Subcutaneous adipose tissue (tissue), 4 donors: ENCODE data around the gene MYO1B. TPM values are rescaled to one million over a fixed set of nuclear protein-coding genes. Genes with fewer than 3 reads are reported as not detected.

Experiments used
- total RNA-seq, 4 donors: library from RNA; depleted of rRNA; stranded (reverse); fragments of >200 nt; gene quantifications; one replicate each; pipeline ENCODE4 v1.1.0, GENCODE V29; 2016
- TF ChIP-seq, protein P1 (sequence below): fragments of 450-650 bp; IDR thresholded peaks from one replicate; pipeline ENCODE4 v1.5.1; 2016; ENCODE audit warnings: low read depth, mild to moderate bottlenecking, control low read depth, antibody characterized with exemption, moderate library complexity

MYO1B gene
- total RNA-seq, 4 donors from 2014 or later, result 34.3 to 102 (median 59.3) TPM

DNA sequence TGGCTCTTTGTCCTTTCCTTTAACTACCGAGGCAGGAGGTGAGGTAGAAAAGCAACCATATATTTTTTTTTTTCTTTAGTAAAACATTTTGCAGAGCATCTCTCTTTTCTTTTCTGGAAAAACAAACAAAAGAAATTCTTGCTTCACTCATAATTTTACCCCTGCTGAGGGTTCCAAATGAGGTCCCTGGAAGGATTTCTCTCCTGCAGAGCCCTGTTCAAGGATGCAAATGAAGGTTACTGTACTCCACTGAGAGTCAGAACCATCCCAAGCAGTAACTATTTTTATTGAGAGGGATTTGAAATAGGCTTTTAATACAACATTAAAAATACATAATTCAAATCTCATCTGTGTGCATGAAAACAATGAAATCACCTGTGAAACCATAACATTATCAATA is 19.5 kb upstream of the MYO1B start:
- TF ChIP-seq, protein P1, sequence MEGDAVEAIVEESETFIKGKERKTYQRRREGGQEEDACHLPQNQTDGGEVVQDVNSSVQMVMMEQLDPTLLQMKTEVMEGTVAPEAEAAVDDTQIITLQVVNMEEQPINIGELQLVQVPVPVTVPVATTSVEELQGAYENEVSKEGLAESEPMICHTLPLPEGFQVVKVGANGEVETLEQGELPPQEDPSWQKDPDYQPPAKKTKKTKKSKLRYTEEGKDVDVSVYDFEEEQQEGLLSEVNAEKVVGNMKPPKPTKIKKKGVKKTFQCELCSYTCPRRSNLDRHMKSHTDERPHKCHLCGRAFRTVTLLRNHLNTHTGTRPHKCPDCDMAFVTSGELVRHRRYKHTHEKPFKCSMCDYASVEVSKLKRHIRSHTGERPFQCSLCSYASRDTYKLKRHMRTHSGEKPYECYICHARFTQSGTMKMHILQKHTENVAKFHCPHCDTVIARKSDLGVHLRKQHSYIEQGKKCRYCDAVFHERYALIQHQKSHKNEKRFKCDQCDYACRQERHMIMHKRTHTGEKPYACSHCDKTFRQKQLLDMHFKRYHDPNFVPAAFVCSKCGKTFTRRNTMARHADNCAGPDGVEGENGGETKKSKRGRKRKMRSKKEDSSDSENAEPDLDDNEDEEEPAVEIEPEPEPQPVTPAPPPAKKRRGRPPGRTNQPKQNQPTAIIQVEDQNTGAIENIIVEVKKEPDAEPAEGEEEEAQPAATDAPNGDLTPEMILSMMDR, result no peak

DNA sequence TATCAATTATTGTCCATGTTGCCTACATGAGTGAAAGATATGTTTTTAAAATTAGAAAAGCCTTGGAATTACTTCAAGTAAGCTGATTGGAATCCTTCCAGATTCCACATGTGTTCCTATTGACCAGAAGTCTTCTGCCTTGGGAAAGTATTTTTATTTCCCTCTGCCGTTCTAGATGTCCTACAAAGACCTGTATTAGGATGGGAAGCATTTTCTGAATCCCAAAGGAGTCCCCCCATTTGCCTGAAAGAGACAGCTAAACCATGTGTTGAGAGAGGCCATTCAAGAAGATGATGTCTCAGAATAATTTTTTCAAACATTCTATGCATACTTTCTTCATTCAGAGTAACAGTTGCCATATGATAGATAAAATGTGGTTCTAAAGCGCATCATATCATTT is 19.0 kb upstream of the MYO1B start:
- TF ChIP-seq, protein P1, result no peak

DNA sequence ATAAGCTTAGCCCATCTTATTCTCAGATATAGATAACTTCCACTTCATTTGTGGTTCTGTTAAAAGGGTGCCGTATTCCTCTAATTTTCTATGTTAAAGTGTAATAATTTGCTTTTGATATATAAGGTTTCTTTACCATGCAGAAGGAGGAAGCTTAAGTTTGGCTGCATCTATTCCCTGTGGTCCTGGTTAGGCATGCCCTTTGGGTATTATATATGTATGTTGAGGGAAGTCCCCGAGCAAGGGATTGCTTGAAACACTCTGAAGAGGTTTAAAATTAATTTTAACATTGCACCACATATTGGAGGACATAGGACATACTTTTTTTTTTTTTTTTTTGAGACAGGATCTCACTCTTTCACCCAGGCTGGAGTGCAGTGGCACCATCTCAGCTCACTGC is 16.9 kb upstream of the MYO1B start:
- TF ChIP-seq, protein P1, result no peak

DNA sequence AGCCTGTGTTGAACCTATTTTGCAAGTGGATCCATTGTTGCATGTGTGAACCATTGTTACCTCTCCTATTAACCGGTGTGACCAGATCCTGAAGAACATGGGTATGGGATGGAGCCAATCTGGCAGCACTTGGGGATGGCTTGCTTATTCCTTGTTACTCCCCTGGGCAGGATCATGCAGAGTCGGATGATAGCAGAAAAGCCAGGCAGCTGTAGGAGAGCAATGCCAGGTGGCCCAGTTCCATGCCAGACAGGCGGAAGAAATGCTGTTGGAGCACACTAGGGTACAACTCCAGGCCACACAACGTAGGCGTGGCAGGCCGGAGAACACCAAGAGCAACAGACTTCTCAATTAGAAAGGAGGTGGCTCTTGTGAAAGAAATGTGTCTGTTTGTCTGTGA is 16.3 kb upstream of the MYO1B start:
- TF ChIP-seq, protein P1, result no peak

DNA sequence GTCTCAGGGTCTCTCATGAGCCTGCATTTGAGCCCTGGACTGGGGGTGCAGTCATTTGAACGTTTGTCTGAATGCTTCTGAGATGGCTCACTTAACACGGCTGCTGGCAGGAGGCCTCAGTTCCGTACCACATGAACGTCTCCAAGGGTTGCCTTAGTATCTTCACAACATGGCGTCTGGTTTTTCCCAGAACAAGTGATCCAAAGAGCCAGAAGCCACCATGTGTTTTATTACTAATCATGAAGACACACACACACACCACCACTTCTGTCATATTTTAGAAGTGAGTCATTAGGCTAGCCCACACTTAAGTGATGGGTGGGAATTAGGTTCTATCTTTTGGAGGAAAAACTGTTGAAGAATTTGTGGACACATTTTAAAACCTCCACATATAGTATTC is 15.0 kb upstream of the MYO1B start:
- TF ChIP-seq, protein P1, result no peak

DNA sequence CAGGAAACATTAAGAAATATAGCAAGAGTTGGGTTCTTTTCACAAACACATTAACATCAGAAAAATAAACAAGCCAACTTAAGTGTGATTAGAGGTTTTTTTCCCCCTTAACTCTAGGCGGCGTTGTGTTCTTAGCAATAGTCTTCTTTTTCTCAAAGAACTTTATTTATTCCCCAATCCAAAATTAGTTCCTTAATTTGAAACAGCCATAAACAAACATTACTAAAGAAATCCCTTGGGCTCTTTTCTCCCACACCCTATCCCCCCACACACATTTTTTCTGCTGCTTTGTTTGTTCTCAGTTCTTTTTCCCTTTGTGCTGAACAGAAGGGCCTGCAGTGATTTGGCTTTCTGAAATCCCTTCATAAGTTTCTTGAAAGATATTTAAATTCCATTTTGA is 13.2 kb upstream of the MYO1B start:
- TF ChIP-seq, protein P1, result no peak

DNA sequence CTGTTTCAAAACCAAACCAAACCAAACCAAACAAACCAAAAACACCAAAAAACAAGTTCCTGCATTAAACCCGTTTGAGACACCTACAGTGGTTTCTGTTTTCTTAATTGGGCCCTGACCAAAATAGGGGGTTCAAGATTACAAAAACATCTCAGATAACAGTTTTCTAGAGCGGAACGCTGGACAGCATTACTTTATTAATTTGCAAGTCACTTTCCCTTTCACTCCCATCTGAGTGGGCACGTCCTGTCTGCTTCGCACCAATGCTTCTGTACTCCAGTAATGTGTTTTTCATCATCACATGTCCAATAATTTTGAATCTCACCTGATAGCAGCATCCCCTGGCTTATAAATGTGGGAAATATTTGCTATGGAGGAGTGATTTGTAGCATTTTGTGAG is 11.7 kb upstream of the MYO1B start:
- TF ChIP-seq, protein P1, result no peak
